Natural killer cell (primary cell): Measurements from ENCODE around the gene NMRK2. TPM values are rescaled to one million over a fixed set of nuclear protein-coding genes. Genes with fewer than 3 reads are reported as not detected.

ENCODE experiments used
- ATAC-seq, 3 donors: fragments of 150-1000 bp in 2 of 3; fragments of 200-7000 bp in 1 of 3; cut with Tn5 transposase; 1 replicate in 1 of 3; 2 replicates in 2 of 3; pipeline ENCODE4 v1.10.0; 2021; ENCODE audit warnings: mild to moderate bottlenecking in 2 of 3, moderate library complexity in 2 of 3
- DNase-seq, 2 donors: peaks; one replicate each; pipeline versions ENCODE4 v3.0.0 to v3.0.0-alpha.2; 2013 to 2021; ENCODE audit warnings: mixed read lengths in 1 of 2
- H3K27ac ChIP-seq: one replicate; pipeline ENCODE4 v1.5.1; 2013; ENCODE audit warnings: mild to moderate bottlenecking, low read length
- H3K27me3 ChIP-seq: one replicate; pipeline ENCODE4 v1.6.1; 2013; ENCODE audit warnings: low read length; ENCODE audit not compliant: control insufficient read depth, insufficient read depth
- H3K36me3 ChIP-seq: one replicate; pipeline ENCODE4 v1.6.1; 2013; ENCODE audit warnings: low read length; ENCODE audit not compliant: control insufficient read depth, insufficient read depth
- H3K4me1 ChIP-seq: one replicate; pipeline ENCODE4 v1.6.1; 2013; ENCODE audit warnings: low read length; ENCODE audit not compliant: control insufficient read depth, insufficient read depth
- H3K4me3 ChIP-seq: one replicate; pipeline ENCODE4 v1.5.1; 2013; ENCODE audit warnings: low read length
- H3K9me3 ChIP-seq: one replicate; pipeline ENCODE4 v1.6.1; 2013; ENCODE audit warnings: low read length; ENCODE audit not compliant: control insufficient read depth, insufficient read depth
- H3K27ac Mint-ChIP-seq, 2 donors: one replicate each; pipeline ENCODE4 v1.8.0; 2022; ENCODE audit warnings: mild to moderate bottlenecking in 2 of 2, mixed read lengths in 2 of 2, moderate library complexity in 1 of 2
- H3K27me3 Mint-ChIP-seq, 2 donors: one replicate each; pipeline ENCODE4 v1.8.0; 2022; ENCODE audit warnings: low read depth in 2 of 2, mixed read lengths in 2 of 2
- H3K36me3 Mint-ChIP-seq: one replicate; pipeline ENCODE4 v1.8.0; 2022; ENCODE audit warnings: mixed read lengths
- H3K4me1 Mint-ChIP-seq, 2 donors: one replicate each; pipeline ENCODE4 v1.8.0; 2022; ENCODE audit warnings: mixed read lengths in 2 of 2
- H3K4me3 Mint-ChIP-seq: one replicate; pipeline ENCODE4 v1.8.0; 2022; ENCODE audit warnings: mild to moderate bottlenecking, moderate library complexity, mixed read lengths
- H3K9me3 Mint-ChIP-seq, 2 donors: one replicate each; pipeline ENCODE4 v1.8.0; 2022; ENCODE audit warnings: mixed read lengths in 2 of 2
- WGBS: methylation state at CpG from one replicate; pipeline ENCODE4 v1.1.7; 2013; ENCODE audit warnings: missing lambda C conversion rate; ENCODE audit not compliant: insufficient coverage; 5-methylcytosine and 5-hydroxymethylcytosine counted together
- intact Hi-C: fragments of 100-400 bp; cut with micrococcal nuclease; formaldehyde crosslinking; loops from one replicate; pipeline ENCODE4 v1.14.2; 2022
- total RNA-seq, 4 donors: library from RNA; stranded (reverse); fragments of 120-200 nt in 1 of 4; gene quantifications; one replicate each; pipeline versions ENCODE4 v1.2.3 to v1.2.4, GENCODE V29; 2013 to 2022
- TF ChIP-seq, protein P1 (sequence below): fragments of 200-600 bp; IDR thresholded peaks from one replicate; pipeline ENCODE4 v1.8.0; 2022; ENCODE audit warnings: antibody characterized with exemption

The NMRK2 gene
- total RNA-seq, 3 donors from 2014 or later (not counting 1 experiment from before 2014, with no cell fraction given), result not detected

DNA sequence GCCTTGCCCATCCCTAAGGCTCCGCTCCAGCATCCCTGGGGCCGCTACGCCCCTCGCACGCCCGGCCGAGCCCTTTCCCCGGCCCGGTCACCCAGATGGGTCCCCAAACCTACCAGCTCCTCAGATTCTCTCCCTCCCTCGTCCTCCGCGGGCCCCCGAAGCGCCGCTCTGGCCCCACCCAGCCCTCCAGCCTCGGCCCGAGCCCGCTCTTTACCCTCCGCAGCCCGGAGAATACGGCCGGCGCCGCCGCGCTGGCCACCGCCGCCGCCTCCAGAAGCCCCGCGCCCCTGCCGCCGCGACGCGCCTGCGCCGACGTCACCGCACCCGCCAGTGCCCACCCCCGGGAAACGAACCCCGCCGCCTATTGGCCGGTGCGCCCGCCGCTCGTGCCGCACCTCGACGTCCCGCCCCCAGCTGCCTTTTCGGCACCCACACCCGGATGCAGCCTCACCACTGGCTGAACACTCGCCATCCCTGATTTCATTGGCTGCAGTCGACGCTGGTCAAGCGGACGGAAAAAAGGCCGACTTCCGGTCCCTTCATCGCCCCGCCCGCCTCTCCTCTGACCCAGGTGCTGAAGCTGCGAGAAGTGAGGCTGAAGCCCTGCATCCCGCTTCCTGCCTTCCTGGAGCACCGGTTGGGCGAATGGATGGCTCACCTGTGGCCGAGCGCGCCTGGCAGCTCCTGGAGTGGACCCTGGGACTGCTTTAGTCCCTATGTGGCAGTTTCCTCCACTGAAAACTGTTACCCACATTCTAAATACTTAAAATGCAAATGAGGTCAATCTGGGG lies 38.1 kb downstream of the NMRK2 start, which contains the start of gene DAPK3:
Gene DAPK3 (minus strand): TSS at position 292 of the 791 bp plus-strand sequence. CDS start 1,364 bp downstream, outside the sequence.
- peak; percentile 91 to 92 for DNase-seq

DNA sequence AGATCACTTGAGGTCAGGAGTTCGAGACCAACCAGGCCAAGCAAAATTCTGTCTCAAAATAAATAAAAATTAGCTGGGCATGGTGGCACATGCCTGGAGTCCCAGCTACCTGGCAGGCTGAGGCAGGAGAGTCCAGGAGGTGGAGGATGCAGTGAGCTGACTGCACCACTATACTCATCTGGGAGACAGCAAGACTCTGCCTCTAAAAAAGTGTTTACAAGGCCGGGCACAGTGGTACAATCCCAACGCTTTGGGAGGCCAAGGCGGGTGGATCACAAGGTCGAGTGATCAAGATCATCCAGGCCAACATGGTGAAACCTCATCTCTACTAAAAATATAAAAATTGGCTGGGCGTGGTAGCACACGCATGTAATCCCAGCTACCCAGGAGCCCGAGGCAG lies 42.3 kb downstream of the NMRK2 start:
- Mint-ChIP-seq H3K9me3 (no peaks in the 10 kb centered on the region), H3K27me3 (no peaks in the 10 kb centered on the region), H3K4me3 (no peak overlapping the region), H3K36me3 (no peaks in the 10 kb centered on the region), H3K4me1 (peaks cover 5 to 13% of the 10 kb centered on the region in 2 donors), H3K27ac (peak overlapping the region in 1 of 2 donors; percentile 46)
- intact Hi-C loops, result no loop called here
- DNase-seq, result no peak
- TF ChIP-seq, protein P1, sequence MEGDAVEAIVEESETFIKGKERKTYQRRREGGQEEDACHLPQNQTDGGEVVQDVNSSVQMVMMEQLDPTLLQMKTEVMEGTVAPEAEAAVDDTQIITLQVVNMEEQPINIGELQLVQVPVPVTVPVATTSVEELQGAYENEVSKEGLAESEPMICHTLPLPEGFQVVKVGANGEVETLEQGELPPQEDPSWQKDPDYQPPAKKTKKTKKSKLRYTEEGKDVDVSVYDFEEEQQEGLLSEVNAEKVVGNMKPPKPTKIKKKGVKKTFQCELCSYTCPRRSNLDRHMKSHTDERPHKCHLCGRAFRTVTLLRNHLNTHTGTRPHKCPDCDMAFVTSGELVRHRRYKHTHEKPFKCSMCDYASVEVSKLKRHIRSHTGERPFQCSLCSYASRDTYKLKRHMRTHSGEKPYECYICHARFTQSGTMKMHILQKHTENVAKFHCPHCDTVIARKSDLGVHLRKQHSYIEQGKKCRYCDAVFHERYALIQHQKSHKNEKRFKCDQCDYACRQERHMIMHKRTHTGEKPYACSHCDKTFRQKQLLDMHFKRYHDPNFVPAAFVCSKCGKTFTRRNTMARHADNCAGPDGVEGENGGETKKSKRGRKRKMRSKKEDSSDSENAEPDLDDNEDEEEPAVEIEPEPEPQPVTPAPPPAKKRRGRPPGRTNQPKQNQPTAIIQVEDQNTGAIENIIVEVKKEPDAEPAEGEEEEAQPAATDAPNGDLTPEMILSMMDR, result no peak
- 90% methylated on average over 7 of the region's 8 CpGs for WGBS
- Histone ChIP-seq H3K36me3 (peaks cover 49% of the 10 kb centered on the region), H3K27ac (no peak overlapping the region), H3K4me3 (no peak overlapping the region), H3K27me3 (no peaks in the 10 kb centered on the region), H3K9me3 (no peaks in the 10 kb centered on the region), H3K4me1 (peaks cover 12% of the 10 kb centered on the region)
- ATAC-seq, result no peak

More for the DNA sequence above, 38.1 kb downstream of the NMRK2 start, which contains the start of gene DAPK3:
- H3K9me3 Mint-ChIP-seq, result no peaks in the 10 kb centered on the region
- peaks cover 22 to 29% of the 10 kb centered on the region in 2 donors for H3K4me1 Mint-ChIP-seq
- Histone ChIP-seq H3K27me3 (no peaks in the 10 kb centered on the region), H3K9me3 (no peaks in the 10 kb centered on the region), H3K27ac (peak within 1 kb of the TSS; percentile 87), H3K36me3 (peaks cover 29% of the 10 kb centered on the region), H3K4me1 (peaks cover 28% of the 10 kb centered on the region), H3K4me3 (peak within 1 kb of the TSS; percentile 100)
- TF ChIP-seq, protein P1, result no peak
- H3K27ac Mint-ChIP-seq, result peak within 1 kb of the TSS; percentile 77 to 87
- H3K36me3 Mint-ChIP-seq, result no peaks in the 10 kb centered on the region
- peak within 1 kb of the TSS; percentile 91 for H3K4me3 Mint-ChIP-seq
- under 1% methylated on average over 73 of the region's 73 CpGs for WGBS
- intact Hi-C loops, result loop anchor here (1.0 kb wide), 1 partner anchor 14 kb away; the partner anchor contains the start of gene EEF2
- H3K27me3 Mint-ChIP-seq, result no peaks in the 10 kb centered on the region
- peak; percentile 95 to 99 (median 96) for ATAC-seq

DNA sequence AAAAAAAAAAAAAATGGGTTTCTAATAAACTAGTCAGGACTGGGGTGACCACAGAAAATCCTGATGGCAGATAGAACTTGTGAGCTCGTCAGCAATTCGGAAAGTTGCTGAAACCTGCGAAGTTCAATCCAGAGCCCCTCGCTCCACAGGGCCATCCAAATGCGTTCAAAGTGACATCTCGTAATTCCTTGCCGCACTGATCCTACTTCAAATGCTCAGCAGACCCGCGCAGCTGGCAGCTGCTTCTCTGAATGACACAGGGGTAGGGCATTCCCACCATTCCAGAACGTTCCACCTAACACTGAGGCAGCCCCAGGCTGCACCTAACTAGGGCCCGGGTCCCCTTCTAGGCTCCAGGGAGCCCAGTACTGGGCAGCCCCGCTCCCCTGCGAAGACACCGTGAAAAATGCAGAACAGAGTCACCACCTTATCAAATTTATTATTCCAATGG lies 42.8 kb downstream of the NMRK2 start:
- peaks cover 0 to 8% of the 10 kb centered on the region in 2 donors for H3K4me1 Mint-ChIP-seq
- 92% methylated on average over 14 of the region's 14 CpGs for WGBS
- no peaks in the 10 kb centered on the region for H3K36me3 Mint-ChIP-seq
- Histone ChIP-seq H3K4me1 (peaks cover 7% of the 10 kb centered on the region), H3K9me3 (no peaks in the 10 kb centered on the region), H3K27ac (no peak overlapping the region), H3K4me3 (no peak overlapping the region), H3K36me3 (peaks cover 54% of the 10 kb centered on the region), H3K27me3 (no peaks in the 10 kb centered on the region)
- no peaks in the 10 kb centered on the region for H3K27me3 Mint-ChIP-seq
- no peak overlapping the region for H3K4me3 Mint-ChIP-seq
- DNase-seq (peak in 1 of 2 donors; percentile 29), ATAC-seq (no peak)
- TF ChIP-seq, protein P1, result no peak
- intact Hi-C loops, result no loop called here
- H3K9me3 Mint-ChIP-seq, result no peaks in the 10 kb centered on the region
- peak overlapping the region; percentile 46 to 54 for H3K27ac Mint-ChIP-seq
